Measurements from ENCODE around the gene NEAT1. TPM values are rescaled to one million over a fixed set of nuclear protein-coding genes. Genes with fewer than 3 reads are reported as not detected.

Gene NEAT1
- total and polyA plus RNA-seq, 9 of the 15 experiments (the other 6 are each of a cell fraction or from before 2014, with no cell fraction given) = 20.1 to 389 (median 62.8) TPM

DNA sequence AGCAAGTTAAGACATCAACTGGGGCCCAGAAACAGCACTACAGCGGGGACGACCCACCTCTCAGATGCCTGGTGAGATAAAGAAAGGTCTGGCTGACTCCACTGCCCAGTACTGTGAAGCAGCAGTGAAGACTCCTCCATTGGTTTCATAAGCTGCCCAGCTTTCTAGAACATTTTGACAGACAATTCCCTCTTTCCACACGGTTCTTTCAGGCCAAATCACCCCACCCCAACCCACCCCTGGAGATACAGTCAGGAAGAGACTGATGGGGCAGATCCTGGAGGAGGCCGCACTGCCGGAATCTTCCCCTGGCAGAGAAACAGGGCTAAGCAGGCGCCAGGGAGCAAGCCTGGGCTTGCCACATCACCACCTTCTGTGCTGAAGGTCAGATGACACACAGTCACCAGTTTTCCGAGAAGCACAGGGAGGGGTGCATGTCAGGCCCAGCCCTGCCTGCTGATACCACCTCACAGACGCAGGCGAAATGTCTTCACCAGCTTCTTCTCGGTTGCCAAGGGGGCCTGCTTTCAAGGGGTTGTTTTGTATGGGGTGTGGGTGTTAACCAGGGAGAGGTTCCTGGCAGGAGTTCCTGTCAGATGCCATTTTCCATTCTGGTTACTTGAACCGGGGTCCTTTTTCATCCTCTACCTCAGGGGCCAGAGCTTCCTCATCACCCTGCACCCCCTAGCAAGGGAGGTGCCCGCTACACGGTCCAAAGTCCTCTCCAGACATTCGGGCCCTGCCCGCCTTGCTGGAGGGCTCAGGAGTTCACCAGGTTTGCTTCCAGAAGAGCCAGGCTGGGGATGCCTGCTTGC lies 1.4 kb upstream of the NEAT1 start (continued):
- TF ChIP-seq CLOCK (CRISPR knock-in tag; IDR thresholded peaks at IDR 0.05; ENCODE audit: borderline replicate concordance) (peak; percentile 67; the same call in 1 of the 2 replicates), ARNT (IDR thresholded peaks at IDR 0.05) (peak in 1 of 2 experiments; percentile 17; a peak in 1 of 4 replicates), ERF (CRISPR knock-in tag; IDR thresholded peaks at IDR 0.05) (peak; percentile 76; the same call in 1 of the 2 replicates), PCBP1 (IDR thresholded peaks at IDR 0.05; ENCODE audit: low read depth, low read length, poor library complexity, severe bottlenecking) (no peak), PKNOX1 (IDR thresholded peaks at IDR 0.05) (peak; percentile 16; the same call in 1 of the 2 replicates), USF1 (CRISPR knock-in tag; IDR thresholded peaks at IDR 0.05) (peak; percentile 54), ZNF589 (CRISPR knock-in tag; IDR thresholded peaks at IDR 0.05; ENCODE audit: low read depth) (no peak), PATZ1 (CRISPR knock-in tag; IDR thresholded peaks at IDR 0.05; ENCODE audit: borderline replicate concordance) (0 out of 2 replicates have a peak, but pooled peaks have one; percentile 48), MLLT1 (IDR thresholded peaks at IDR 0.05) (peak; percentile 22 to 31; a peak in 1 of 4 replicates), HNRNPL (IDR thresholded peaks at IDR 0.05; ENCODE audit: low read depth, low read length) (0 out of 2 replicates have a peak, but pooled peaks have one; percentile 26), SNIP1 (IDR thresholded peaks at IDR 0.05; ENCODE audit: low read depth) (0 out of 2 replicates have a peak, but pooled peaks have one; percentile 21), DPF2 (IDR thresholded peaks at IDR 0.05) (peak; percentile 17; the same call in 1 of the 2 replicates), MTA3 (IDR thresholded peaks at IDR 0.05; ENCODE audit: borderline replicate concordance) (0 out of 2 replicates have a peak, but pooled peaks have one; percentile 29), BRD4 (IDR thresholded peaks at IDR 0.05) (peak; percentile 24; the same call in 1 of the 2 replicates), ZNF354B (CRISPR knock-in tag; IDR thresholded peaks at IDR 0.05) (0 out of 2 replicates have a peak, but pooled peaks have one; percentile 36), MTA2 (IDR thresholded peaks at IDR 0.05; ENCODE audit: low read depth) (0 out of 2 replicates have a peak, but pooled peaks have one; percentile 24), DMBX1 (CRISPR knock-in tag; IDR thresholded peaks at IDR 0.05; ENCODE audit: borderline replicate concordance) (peak; percentile 88)

Measured in K562 (cell line).